GM19351 (cell line): ENCODE data around the gene MBTPS1.

ENCODE experiments used
- ATAC-seq: cut with Tn5 transposase; IDR thresholded peaks from one replicate; pipeline ENCODE4 v1.9.1; 2021; ENCODE audit warnings: mild to moderate bottlenecking, moderate library complexity; ENCODE audit not compliant: unreplicated experiment

The MBTPS1 gene

GRCh38 chr16:84105301-84105815 is 11.4 kb downstream of the MBTPS1 start:
- ATAC-seq: no peak

- no peak for ATAC-seq
Measured at GRCh38 chr16:84104231-84104630, 12.5 kb downstream of the MBTPS1 start.

DNA sequence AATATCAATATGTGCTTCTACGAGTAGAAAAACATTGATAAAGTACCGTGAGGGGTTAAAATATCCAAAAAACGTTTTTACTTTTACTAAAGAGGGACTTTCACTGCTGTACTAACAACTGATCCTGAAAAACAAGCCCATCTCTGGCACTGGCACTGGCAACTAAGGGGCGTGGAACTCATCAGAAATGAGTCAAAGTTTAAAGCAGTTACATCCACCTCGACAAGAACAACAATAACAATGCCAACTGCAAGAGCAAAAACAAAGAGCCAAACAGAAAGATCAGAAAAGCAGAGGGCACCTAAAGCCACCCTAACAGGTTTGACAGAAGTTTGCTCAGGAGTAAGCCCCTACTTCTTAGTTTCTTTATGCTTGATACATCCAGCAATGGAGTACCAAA is 13.1 kb downstream of the MBTPS1 start:
- no peak for ATAC-seq

- ATAC-seq: no peak
Measured at GRCh38 chr16:84098939-84099338, 17.8 kb downstream of the MBTPS1 start.

- ATAC-seq: no peak
Measured at GRCh38 chr16:84096447-84097005, 20.2 kb downstream of the MBTPS1 start.

DNA sequence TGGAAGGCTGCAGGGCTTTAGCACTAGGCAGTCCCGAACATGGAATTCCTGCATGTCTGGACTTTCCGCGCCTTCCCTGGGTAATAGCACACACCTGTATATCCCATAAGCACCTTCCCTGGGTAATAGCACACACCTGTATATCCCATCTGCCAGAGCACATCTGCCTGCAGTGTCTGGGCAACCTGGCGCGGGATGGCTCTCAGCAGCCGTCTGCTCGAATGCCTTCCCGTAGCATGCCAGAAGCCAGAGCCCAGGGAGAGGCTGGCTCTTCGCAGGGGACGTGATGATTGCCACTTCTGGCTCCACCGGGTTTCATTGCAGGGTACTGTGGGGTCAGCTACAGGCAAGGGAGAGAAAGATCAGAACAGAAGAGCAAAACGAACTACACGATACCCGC is 21.3 kb downstream of the MBTPS1 start:
- ATAC-seq: no peak

GRCh38 chr16:84093879-84094270 is 22.9 kb downstream of the MBTPS1 start:
- ATAC-seq: no peak

- no peak for ATAC-seq
Measured at GRCh38 chr16:84093120-84093878, 23.4 kb downstream of the MBTPS1 start.

DNA sequence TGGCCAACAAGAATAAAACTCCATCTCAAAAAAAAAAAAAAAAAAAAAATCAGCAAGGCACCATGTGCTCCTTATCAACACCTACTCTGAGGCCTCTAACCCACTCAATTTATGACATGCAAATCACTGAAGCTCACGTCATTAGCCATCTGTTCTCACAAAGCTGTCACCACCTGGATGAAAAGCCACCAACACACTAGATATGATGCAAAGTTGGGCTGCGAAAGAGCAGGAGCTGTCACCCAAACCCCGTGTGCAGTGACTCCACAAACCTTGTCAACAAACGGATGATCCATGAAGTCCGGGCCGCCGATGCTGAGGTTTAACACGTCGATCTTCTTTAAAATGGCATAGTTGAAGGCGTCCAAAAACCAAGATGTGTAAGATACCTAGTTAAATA is 25.3 kb downstream of the MBTPS1 start:
- no peak for ATAC-seq

GRCh38 chr16:84090211-84090610 is 26.5 kb downstream of the MBTPS1 start:
- ATAC-seq: no peak

DNA sequence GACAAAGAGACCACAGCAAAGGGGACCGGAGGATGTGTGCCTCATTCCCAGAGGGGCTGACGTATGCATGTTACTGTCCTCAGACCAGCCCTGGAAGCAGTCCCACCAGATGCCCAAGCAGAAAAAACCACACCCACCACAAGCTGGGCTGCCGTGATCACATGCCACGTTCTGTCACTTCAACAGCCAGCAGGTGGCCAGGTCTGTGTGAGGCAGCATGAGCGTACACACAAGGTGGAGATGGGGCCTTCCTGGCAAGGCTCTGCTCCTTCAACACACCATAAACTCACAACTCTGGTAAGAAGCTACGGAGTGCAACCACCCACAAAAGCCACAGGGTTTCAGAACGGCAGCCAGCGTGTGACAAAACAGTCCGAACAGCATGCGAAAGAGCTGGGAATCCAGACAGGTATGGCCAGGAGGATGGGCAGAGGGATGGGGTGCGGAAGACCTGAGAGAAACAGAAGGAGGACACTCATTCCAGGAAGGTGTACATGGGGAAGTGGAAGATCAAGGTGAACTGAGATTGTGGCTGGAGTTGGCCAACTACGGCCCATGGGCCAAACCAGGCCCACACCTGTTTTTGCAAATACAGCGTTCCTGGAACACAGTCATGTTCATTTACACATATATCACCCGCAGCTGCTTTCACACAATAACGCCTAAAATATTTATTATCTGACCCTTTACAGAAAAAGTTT is 27.9 kb downstream of the MBTPS1 start:
- peak; percentile 82 for ATAC-seq

DNA sequence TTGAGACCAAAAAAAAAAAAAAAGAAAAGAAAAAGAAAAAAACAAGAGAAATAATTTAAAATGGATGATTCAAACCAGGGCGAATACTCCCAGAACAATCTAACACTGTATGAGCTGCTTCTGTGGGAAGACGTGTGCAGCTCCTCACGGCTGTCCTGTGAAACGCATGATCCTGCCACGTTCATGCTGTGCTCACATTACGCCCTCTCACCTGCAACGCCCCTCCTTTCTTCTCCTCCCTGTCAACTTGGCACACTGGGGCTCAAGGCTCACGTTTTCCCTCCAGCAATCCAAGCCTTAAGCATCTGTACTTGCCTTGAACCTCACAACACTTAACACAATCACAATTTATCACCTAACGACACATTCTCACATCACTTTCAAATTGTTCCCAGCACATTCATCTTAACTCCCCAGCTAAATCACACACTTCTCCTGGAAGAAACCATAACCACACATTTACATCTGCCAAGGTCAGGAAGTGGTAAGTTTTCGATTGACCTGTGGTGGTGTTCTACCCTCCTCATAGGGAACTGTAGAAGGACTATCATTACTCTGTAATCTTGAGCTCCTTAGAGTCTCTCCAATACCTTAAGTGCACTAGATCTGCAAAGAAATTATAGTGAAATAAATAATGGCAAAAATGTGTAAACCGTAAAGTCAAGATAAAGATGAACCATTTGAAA is 29.1 kb downstream of the MBTPS1 start:
- ATAC-seq: no peak

DNA sequence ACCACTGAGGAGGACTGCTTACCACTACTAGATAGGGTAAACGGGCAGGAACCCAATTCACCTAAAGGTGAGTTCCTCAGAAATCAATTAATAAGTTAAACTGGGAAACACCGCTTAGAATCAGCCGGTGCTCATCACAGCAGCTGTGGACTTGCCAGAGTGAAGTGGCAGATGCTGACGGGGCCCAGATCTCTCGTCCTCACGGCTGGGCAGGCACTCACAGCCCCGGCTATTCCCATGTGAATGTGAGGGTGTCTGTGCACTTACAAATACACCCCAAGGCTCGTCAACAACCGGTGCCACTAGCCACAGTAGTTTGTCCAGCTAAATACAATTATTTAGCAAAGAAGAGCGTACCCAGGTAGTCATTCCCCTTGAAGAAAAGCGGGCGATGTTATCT is 29.7 kb downstream of the MBTPS1 start:
- ATAC-seq: no peak

- no peak for ATAC-seq
Measured at GRCh38 chr16:84086341-84086740, 30.4 kb downstream of the MBTPS1 start.

GRCh38 chr16:84085773-84086172 is 31.0 kb downstream of the MBTPS1 start:
- ATAC-seq: no peak

- ATAC-seq: no peak
Measured at GRCh38 chr16:84085271-84085667, 31.5 kb downstream of the MBTPS1 start.

- peak; percentile 57 for ATAC-seq
Measured at GRCh38 chr16:84084570-84085270, 32.0 kb downstream of the MBTPS1 start.

DNA sequence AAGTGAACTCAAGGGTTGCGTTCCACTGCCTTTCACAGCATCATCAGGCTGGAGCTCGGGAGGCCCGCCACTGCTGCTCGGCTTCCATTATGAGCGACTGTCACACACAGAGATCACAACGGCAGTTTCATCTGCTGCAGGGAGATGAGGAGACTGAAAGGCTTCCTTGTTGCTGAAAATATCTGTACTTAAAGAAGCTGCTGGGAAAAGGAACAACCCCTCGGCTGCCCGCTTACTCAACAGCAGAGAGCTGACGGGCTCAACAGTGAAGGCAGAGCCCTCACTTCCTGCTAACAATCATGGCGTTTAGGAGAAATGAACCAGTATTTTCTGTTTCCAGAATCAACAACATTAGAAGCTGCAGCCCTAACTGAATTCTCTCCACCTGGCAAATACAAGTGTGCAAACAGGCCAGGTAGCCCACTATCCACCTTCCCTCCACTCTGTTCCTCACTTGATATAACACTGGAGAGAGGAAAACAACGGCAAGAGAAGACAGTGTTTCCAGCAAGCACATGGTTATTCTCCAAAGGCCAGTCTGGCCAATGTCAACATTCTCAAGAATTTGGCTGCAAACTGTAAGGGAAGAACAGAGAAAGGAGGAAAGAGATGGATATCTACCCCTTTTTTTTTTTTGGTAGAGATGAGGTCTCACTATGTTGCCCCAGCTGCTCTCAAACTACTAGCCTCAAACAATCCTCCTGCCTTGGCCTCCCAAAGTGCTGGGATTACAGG is 33.7 kb downstream of the MBTPS1 start:
- ATAC-seq: no peak

DNA sequence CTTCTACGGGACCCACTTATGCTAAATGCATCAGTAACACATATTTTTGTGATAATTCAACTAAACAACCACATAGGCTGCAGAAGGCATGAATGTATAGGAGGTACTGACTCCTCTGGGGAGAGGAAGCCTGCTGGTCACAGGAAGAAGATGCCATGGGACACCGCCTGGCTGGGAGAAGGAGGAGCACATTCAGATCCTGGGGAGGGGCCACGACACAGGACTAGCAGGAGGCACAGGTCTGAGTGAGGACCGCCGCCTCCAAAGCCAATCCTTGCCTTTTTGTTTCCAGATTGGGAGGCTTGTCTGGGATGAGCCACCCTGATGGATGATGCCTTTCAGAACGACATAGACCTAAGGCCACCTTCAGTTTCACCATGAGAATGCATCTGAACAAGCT is 34.6 kb downstream of the MBTPS1 start:
- ATAC-seq: no peak

DNA sequence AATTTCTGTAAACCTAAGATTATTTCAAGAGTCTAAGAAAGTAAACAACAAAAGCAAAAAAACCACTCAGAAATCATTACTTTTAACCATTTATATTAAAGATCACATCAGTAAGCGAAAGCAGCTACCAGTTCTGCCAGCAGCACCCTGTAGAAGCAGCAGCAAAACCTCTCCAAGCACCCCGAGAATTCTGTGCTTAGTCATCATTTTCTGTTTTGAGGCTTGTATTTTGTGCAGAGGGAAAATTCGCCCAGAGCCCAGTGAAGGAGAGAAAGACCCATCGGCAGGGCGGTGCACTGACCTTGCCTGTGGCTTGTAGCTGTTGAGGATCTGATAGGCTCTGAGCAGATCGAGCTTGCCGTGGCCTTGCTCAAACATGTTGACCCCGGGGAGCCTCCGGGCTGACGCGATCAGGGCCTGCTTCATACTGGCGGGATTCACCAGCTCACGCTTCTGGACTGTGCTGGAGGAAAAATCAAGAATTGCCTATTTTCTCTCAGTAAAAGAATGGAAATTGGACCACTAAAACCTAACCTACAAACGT is 35.2 kb downstream of the MBTPS1 start:
- ATAC-seq: no peak
